HG03520 (cell line): ENCODE results near the gene ZHX3.

Experiments
- ATAC-seq: cut with Tn5 transposase; IDR thresholded peaks from one replicate; pipeline ENCODE4 v1.9.1; 2021; ENCODE audit warnings: mild to moderate bottlenecking, moderate library complexity; ENCODE audit not compliant: unreplicated experiment

ZHX3 gene, protein sequence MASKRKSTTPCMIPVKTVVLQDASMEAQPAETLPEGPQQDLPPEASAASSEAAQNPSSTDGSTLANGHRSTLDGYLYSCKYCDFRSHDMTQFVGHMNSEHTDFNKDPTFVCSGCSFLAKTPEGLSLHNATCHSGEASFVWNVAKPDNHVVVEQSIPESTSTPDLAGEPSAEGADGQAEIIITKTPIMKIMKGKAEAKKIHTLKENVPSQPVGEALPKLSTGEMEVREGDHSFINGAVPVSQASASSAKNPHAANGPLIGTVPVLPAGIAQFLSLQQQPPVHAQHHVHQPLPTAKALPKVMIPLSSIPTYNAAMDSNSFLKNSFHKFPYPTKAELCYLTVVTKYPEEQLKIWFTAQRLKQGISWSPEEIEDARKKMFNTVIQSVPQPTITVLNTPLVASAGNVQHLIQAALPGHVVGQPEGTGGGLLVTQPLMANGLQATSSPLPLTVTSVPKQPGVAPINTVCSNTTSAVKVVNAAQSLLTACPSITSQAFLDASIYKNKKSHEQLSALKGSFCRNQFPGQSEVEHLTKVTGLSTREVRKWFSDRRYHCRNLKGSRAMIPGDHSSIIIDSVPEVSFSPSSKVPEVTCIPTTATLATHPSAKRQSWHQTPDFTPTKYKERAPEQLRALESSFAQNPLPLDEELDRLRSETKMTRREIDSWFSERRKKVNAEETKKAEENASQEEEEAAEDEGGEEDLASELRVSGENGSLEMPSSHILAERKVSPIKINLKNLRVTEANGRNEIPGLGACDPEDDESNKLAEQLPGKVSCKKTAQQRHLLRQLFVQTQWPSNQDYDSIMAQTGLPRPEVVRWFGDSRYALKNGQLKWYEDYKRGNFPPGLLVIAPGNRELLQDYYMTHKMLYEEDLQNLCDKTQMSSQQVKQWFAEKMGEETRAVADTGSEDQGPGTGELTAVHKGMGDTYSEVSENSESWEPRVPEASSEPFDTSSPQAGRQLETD

DNA sequence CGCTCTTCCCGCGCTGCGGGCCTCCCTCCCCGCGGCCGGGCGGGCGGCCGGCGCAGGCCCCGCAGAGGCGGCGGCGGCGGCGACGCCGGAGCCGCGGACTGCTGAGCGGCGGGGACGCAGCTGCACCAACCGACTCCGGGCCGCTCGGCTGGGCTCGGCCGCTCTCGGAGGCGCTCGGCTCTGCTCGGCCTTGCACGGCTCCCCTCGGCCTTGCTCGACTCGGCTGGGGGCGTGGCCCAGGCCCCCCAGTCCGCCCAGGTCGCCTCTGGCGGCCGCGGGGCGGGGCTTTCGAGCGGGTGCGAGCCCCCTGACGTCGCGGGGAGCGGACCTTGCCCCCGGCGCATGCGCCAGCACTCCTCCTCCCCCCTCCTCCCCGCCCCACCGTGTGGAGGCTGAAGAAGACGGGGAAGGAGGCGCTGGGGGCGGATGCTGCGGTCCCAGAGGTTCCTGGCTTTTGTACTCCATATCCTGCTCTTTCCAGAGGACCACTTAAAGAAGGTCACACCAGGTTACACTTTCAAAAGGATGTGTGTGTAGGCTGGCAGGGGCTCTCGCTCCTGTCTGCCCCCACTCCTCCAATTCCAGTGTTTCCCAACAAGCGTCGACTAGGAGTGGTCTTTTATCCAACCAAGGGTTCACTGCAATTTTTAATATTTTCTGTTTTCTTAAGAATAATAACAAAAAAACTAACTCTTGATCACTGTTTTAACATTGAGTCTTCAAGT, at the start of gene ZHX3:
ZHX3 (minus strand) TSS at position 186 of the 725 bp plus-strand sequence. CDS start 112,815 bp downstream, outside the sequence.
- ATAC-seq: peak; percentile 94

DNA sequence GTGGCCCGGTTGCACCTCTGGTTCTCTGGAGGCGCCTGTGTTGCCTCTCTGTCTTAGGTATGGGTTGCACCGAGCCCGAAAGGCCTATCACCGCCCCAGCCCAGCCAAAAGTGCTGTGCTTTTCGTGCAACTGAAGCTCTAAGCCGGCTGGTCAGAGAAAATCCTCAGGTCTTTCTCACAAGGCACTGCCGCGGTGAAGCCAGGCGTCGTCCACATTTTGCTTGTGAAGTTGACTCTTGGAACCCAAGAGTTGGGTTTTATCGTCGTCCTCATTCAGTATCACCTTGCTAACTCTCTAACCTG, 49.8 kb upstream of the ZHX3 start:
- no peak for ATAC-seq

DNA sequence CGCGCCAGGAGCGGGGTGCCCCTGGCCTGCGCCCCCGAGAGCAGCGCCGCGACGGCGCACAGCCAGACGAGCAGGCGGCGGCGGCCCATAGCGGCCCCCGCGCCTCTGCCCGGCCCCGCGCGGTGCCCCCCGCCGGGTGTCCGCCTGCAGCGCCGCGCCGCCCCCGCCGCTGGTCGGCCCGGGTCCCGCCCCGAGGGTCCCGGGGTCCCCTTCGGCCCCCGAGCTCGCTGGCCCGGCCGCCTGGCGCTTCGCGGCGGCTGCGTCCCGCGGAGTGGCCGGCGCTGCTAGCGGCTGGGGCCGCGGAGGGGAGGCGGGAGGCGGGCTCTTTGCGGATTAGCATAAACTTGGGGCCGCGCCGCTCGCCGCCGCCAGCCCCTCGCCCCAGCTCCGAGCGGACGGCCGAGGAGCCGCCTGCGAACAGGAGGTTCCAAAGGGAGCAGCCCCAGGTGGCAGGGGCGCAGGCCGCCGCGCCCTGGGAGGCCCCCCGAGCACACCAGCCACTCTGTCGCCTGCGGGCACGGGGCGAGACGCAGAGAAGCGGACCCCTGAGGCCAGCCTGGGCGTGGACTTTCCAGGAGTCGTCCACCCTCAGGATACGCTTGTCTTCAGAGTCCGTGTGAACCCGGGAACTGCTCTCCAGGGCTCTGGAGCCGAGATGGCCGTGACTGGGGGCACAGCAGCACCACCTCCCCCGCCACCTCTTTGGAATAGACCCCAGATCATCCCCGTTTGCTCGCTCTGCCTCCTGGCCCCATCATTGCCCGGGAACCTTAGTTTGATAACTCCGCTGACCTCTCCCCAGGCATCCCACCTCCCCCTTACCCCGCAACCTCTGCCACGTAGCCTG, 49.2 kb upstream of the ZHX3 start, which contains the start of gene EMILIN3:
EMILIN3 (minus strand) TSS at position 273 of the 847 bp plus-strand sequence; CDS start at position 89, 184 bp downstream.
- no peak for ATAC-seq

DNA sequence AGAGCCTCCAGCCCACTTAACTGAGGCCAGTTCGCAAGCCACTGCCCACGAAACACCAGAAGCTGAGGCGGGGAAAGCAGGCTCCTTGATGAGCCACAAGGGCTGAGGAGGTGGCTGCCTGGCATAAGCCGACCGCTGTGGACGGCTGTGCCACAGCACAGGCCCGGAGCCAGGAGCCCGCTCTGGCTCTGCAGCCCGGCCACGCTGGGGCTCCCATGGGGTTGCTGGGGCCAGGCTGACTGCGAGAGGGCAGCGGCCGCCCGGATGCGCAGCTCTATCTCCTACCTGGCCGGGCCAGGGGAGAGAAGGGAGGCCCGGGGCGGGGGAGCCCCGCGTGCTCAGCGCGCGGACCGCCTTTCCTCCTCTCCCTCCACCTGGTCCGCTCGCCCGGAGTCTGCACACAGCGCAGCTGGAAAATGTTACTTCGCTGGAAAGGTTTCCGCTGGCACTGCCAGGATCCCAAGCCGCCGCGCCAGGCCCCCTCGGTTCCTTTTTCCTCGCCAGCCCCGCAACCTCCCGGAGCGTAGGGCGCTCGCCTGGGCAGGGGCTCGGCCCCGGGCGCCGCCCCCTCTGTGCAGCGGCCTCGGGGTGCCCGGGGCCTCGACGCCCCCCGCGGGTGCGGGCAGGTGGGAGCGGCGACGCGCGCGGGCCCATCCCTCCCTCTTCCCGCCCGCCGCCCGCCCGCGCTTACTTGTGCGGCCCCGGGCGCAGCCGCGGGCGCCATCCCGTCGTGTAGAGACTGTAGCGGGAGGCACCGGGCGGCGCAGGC, 48.4 kb upstream of the ZHX3 start:
- no peak for ATAC-seq

DNA sequence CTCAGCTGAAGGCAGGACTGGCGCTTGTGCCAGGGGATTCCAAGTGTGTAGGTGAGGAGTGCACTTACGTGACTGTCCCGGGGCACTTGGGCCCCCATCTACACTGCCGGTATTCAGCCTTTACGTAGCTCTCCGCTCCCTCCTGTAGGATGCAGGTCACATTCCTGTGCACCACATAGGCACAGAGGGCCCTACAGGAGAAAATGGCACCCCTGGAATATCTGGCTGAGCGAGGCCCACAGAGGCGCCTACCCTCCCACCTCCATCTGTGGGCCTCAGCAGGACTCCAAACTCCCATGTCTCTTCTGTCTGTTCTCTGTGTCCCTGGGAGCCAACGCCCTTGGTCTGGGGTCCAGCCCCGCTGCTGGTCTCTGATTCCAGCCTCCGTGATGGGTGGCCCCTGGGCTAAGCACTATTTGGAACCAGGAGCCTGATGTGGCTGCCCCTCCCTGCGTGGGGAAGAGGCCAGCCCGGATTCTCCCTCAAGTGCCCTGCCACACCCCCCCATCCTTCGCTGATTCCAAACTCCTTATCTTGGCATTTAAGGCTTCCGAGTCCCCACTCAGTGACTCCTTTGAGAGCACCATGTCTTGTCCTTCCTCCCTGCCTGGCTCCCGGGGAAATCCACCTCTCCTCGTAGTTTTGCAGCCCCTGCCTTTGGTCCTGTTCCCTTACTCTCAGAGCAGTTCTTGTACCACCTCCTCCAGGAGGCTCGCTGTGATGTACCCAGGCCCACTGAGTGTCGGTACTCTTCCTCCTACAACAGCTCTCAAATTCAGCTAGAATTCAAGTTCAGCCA, 47.6 kb upstream of the ZHX3 start:
- ATAC-seq: no peak

DNA sequence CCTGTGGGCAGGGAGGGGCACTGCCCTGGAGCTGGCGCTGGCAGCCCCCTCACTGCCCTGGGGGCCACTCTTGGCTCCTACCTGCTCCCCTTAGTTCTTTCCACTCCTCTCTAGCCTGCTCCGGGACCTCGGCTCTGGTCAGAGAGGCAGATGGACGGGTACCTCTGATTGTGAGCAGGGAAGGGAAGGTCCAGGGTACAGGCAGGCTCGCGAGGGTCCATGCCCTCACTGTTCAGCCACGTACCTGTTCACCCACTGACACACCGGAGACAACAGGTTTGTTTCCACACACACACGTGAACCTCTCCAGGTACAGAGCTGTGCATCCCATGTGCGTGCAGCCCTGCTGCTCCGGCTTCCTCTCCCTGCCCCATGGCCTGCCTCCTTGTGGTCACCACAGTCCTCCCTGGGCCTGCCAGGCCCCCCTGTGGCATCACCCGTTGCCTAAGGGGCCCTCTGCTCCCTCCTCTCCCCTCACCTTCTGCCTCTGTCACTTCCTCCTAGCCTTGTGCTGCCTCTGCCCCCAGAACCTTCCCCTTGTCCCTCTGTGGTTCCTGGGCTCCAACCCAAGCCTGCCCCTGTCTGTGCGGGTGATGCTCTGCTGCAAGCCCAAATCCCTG, 46.8 kb upstream of the ZHX3 start:
- no peak for ATAC-seq

DNA sequence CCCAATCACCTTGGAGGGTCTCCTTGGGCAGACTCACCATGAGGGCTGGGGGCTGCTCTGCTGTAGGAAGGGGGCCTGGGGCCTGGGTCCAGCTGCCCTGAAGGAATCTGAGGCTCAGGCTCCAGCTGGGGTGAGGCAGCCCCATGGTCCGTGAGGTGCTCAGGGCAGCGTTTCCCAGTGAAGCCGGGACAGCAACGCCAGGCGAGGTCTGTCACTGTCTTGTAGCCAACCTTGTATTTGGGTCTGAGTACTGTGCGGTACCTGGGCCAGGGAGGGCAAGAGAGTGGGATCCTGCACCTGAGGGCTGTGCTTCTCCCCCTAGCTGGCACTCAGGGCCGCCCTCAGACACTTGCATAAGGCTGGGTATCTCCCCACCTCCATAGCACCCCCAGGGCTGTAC, 46.1 kb upstream of the ZHX3 start:
- ATAC-seq: no peak

DNA sequence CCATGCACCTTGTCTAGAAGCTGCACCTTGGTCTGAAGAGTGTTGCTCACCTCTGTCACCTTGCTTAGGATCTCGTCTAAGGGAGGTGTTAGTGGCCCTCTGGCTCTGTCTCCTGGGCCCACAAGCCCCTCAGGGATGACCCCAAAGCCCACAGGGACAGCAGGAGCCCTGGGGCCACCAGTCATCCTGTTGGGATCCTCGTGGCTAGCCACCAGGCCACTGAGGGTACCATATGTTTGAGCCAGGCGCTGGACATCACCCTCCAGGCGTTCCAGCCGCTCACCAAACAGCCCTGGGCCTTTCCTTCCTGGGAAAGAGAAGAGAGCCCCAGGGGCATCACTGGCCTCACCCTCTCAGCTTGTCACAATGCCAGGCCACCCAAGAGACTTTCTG, 45.2 kb upstream of the ZHX3 start:
- ATAC-seq: no peak

DNA sequence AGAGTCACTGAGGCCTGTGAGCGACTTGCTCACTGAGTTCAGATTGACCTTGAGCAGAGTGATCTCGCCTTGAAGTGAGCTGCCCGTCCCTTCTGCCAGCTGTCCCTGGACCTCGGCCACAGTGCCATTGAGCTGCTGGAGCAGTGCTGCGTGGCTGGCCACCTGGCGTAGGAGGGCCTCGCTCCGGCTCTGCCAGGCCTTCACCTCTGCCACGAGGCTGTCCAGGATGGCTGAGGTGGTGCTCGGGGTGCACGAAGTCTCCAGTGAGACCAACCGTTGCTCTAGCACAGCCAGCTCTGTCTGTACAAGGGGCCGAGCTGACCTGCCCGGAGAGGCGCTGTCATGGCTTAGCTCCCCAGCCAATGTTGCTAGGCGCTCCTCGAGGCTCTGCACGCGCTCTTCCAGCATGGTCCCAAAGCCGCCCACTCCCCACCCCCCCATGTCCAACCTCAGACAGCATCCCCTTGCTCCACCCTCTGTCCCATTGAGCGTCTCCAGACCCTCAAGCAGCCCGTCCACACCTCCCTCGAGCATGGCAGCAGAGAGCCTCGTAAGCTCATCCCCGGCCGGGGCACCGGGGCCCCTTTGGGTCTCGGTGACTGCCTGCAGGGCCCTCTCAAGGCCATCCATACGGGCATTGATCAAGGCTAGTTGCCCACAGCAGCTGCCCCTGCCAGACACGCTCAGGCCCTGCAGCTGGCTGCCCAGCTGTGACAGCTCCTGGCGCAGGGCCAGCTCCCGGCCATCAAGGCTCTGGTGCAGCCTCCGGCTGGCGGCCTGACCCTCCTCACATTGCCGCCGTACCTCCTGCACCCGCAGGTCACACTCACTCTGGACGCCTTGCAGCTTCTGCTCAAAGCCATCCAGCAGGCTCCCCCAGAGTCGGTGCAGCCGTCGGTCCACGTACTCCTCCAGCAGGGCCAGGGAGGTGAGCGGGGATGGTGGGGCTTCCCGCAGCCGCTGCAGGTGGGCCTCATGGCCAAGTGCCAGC, 44.5 kb upstream of the ZHX3 start:
- no peak for ATAC-seq

DNA sequence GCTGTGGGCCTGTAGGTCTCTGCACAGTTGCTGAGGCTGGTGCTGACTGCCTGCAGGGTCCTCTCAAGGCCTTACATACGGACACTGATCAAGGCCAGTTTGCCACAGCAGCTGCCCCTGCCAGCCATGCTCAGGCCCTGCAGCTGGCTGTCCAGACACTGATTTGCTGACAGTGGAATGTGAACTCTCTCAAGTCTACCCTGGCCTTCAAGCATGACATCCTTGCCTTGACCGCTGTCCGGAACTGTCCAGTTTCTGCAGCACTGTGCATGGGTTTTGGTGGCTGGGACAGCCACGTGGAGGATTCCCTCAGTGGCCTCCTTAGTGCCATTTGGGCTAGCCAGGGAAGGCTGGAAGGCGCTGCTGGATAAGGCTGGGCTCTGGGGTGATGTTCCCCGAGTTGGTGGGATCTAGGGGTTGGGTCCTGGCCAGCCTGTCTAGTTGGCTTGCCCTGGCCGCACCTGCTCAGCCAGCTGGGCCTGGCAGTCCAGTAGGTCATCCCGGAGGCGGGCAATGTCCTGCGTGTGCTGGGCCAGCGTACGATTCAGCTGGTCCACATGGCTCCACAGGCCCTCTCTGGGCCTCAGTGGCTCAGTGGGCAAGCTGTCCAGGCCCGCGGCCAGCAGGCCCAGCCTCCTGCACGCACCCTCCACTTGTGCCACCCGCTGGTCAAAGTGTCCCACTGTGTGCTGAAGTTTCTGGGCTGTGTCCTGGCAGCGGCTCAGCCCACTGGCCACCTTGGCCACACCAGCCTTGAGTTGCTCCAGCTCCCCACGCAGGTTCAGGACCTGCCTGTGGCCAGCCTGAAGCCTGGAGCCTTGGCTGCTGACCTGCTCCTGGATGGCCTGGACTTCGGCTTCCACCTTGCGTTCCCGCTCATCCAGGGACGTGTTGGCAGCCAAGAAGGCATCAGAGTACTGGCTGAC, 43.6 kb upstream of the ZHX3 start:
- no peak for ATAC-seq

DNA sequence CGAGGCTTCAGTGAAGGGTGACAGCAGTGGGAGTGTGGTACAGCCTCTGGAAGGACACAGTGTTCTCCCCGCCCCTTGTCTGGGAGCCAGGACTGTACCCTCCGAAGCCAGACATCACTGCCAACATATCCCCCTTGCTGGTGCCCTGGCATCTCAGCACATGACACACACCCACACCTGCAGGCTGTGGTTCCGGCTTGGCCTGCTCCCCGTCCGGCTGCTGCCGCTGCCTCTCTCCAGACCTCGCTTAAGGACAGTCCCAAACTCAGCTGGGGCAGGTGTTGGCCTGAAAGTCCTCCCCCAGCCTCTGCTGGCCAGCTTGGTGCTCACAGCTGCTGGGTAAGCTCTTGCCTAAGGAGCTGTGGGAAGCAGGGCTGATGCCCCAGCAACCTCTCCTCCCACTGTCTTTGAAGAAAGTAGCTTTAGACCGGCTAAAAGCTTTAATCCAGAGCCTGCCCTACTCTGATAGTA, 42.0 kb upstream of the ZHX3 start:
- no peak for ATAC-seq

DNA sequence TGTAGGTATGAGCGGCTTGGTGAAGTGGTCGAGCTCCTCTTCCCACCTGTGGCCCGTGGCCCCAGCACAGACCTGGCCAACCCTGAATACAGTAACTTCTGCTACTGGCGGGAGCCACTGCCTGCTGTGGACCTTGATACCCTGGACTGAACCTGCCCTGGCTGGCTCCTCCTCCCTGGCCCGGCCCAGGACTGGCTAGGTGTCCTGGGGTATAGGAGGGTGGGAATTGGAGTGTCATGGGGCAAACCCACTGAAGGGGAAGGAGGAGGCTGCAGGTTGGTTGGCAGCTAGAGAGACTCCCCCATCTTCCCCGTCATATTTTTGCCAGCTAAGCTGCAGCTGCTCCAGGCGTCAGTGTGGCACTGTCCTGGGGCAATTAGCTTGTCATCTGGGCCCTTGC, 41.2 kb upstream of the ZHX3 start:
- no peak for ATAC-seq

DNA sequence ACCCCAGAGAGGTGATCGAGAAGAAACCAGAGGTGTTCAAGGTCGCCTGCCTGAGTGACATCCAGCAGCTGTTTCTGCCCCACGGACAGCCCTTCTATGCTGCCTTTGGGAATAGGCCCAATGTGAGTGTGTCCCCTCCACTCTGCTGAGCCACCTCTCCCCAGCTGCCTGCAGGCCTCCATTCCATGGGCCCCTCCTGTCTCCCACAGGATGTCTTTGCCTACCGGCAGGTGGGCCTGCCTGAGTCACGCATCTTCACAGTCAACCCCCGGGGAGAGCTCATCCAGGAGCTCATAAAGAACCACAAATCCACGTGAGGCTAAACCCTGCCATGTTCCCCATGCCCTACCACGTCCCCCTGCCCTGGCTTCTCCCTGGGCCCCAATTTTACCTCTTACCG, 40.7 kb upstream of the ZHX3 start:
- no peak for ATAC-seq

DNA sequence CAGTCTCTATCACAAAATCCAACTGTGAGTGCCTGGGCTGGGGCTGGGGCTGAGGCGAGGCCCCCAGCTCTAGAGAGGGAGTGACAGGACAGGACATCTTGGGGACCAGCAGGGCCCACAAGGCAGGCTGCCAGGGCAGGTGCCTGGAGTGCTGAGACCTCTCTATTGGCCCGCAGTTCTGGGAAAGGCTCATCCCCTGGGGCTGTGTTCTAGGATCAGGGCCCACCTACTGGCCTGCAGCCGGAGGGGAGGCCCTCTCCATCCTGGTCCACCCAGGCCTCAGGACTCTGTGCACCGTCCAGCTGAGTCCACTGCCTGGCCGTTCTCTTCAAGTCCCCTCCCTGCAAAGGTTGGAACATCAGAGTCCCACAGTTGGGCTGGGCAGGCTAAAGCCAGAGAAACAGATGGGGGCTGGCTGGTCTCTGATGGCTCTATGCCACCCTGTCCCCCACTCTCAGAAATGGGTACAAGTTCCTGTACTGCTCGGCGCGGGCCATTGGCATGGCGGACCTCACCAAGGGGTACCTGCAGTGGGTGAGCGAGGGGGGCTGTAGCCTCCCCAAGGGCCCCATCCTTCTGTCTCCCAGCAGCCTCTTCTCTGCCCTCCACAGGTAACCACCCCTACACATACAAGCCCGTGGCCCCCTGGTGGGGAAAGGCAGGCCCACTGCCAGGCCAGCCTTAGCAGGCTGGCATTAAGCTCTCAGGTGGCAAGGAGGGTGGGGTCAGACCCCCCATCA, 40.1 kb upstream of the ZHX3 start:
- ATAC-seq: no peak

DNA sequence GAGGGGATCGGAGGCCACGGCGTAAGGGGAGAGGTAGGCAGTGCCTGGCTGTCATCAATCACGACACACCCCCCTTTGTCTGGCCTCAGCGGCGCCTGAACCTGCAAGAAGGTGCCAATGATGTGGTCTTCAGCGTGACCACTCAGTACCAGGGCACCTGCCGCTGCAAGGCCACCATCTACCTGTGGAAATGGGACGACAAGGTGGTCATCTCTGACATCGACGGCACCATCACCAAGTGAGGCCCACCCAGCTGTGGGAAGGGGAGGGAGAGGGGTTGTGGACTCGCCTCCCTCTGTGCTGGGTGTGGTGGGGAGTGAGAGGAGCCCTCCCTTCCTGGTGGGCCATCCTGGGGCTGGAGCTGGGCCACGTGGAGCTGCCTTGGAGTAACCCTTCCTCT, 39.4 kb upstream of the ZHX3 start:
- ATAC-seq: no peak
